ENCODE data around the gene WTAP. TPM values are rescaled to one million over a fixed set of nuclear protein-coding genes. Genes with fewer than 3 reads are reported as not detected.

The WTAP gene
- total and polyA plus RNA-seq, 2 of the 8 experiments (the other 6 are each of a cell fraction or from before 2014, with no cell fraction given): 32.6 to 120 TPM

- Histone ChIP-seq H2BK12ac (ENCODE audit: low read depth, low read length) (no peak overlapping the region), H3K4me3 (ENCODE audit: extremely low read depth in 1 of 4, insufficient read depth in 2 of 4, low read depth in 3 of 4, low read length in 4 of 4) (peak overlapping the region; percentile 78 to 98 (median 82)), H3K14ac (ENCODE audit: insufficient read length) (no peak overlapping the region), H3K27me3 (replicated peaks in 1 of 4; ENCODE audit: control insufficient read depth in 3 of 4, extremely low read depth in 1 of 4, insufficient read depth in 3 of 4, low read length in 3 of 4) (no peaks in the 10 kb centered on the region), H2BK5ac (ENCODE audit: low read depth, low read length) (peak overlapping the region; percentile 99), H4K8ac (ENCODE audit: extremely low read depth, insufficient read depth, low read length) (peak overlapping the region; percentile 100; the same call in 1 of the 2 replicates), H2BK15ac (ENCODE audit: low read length) (no peak overlapping the region), H2AK5ac (ENCODE audit: low read depth, low read length) (no peak overlapping the region), H3K4me1 (replicated peaks in 1 of 4; ENCODE audit: control insufficient read depth in 3 of 4, insufficient read depth in 4 of 4, low read length in 3 of 4) (peaks cover 0 to 5% (median 2%) of the 10 kb centered on the region in 4 experiments; a peak in 3 of 7 replicates), H3K4me2 (ENCODE audit: insufficient read depth in 1 of 2, low read depth in 2 of 2, low read length in 2 of 2) (peak overlapping the region; percentile 42 to 74), H3K79me2 (ENCODE audit: control insufficient read depth in 1 of 2, insufficient read depth in 2 of 2, low read length in 2 of 2) (peaks cover 32 to 87% of the 10 kb centered on the region in 2 experiments), H4K5ac (ENCODE audit: insufficient read length, low read depth, low read length) (peak overlapping the region; percentile 88), H3K4ac (replicated peaks; ENCODE audit: insufficient read length, low read depth, low read length) (peak overlapping the region; percentile 71), H3K36me3 (ENCODE audit: control insufficient read depth in 2 of 4, insufficient read depth in 4 of 4, low read length in 3 of 4) (peaks cover 0 to 11% (median 0%) of the 10 kb centered on the region in 4 experiments; a peak in 2 of 8 replicates), H2BK120ac (replicated peaks; ENCODE audit: low read depth, low read length) (no peak overlapping the region), H2AFZ (ENCODE audit: low read length) (no peak overlapping the region), H3K23ac (ENCODE audit: insufficient read length) (no peak overlapping the region), H3K9me3 (ENCODE audit: insufficient read depth in 2 of 2, low read depth in 1 of 2, low read length in 1 of 2) (no peaks in the 10 kb centered on the region), H3K9ac (replicated peaks in 1 of 4; ENCODE audit: extremely low read depth in 1 of 4, low read depth in 3 of 4, low read length in 3 of 4) (peak overlapping the region; percentile 90 to 99 (median 98)), H3K79me1 (ENCODE audit: low read depth, low read length) (no peaks in the 10 kb centered on the region; the same call in 1 of the 2 replicates), H4K20me1 (replicated peaks in 1 of 2; ENCODE audit: control insufficient read depth in 1 of 2, insufficient read depth in 2 of 2, low read length in 2 of 2) (peaks cover 12 to 15% of the 10 kb centered on the region in 2 experiments), H3K18ac (ENCODE audit: extremely low read depth, low read length) (peak overlapping the region; percentile 86), H3K27ac (ENCODE audit: low read depth, low read length) (peak overlapping the region; percentile 100), H2BK20ac (ENCODE audit: low read length) (no peak overlapping the region), H4K91ac (replicated peaks; ENCODE audit: insufficient read length, low read length) (peak overlapping the region; percentile 1), H3K23me2 (ENCODE audit: low read depth, low read length) (no peaks in the 10 kb centered on the region), H3K56ac (replicated peaks; ENCODE audit: insufficient read length, low read depth, low read length) (peak overlapping the region; percentile 87)
- CTCF ChIA-PET (ENCODE audit: partially characterized antibody): interaction anchor here (1.4 kb wide), 1 partner anchor 35 kb away, joined by 3 read pairs; the partner anchor contains the start of gene ACAT2
- DNase-seq (ENCODE audit: low read depth in 1 of 2, low spot score in 2 of 2): no peak
- FAIRE-seq: no peak
- POLR2A ChIA-PET (ENCODE audit: partially characterized antibody): interaction anchor here (0.6 to 6.7 kb wide), 26 partner anchors 9 to 668 kb away, joined by 3 to 86 read pairs (median 4); partner anchors contain the start of genes ACAT2, MRPL18, SOD2 and TCP1
- 3% methylated on average over 30 of the region's 30 CpGs; no CpG with 5 or more reads in 1 of the 2 experiments for WGBS, 2 experiments (ENCODE audit: extremely low coverage in 1 of 2, insufficient coverage in 1 of 2, insufficient read length in 1 of 2, insufficient replicate concordance in 2 of 2, low coverage in 1 of 2, low lambda C conversion rate in 2 of 2, missing lambda C conversion rate in 1 of 2)
- TF ChIP-seq KDM1A (IDR thresholded peaks at IDR 0.05; ENCODE audit: borderline replicate concordance, low read length) (no peak), BACH1 (IDR thresholded peaks at IDR 0.05; ENCODE audit: low read length) (no peak), CHD1 (IDR thresholded peaks at IDR 0.05; ENCODE audit: low read depth, low read length) (peak; percentile 40; the same call in 1 of the 2 replicates), NANOG (IDR thresholded peaks at IDR 0.05; ENCODE audit: insufficient read depth, low read depth, low read length, poor library complexity, severe bottlenecking) (no peak), SIRT6 (IDR thresholded peaks at IDR 0.05; ENCODE audit: low read length) (no peak), RAD21 (IDR thresholded peaks at IDR 0.05 in 1 of 2, conservative IDR thresholded peaks at IDR 0.05 in 1 of 2; ENCODE audit: low read depth in 2 of 2, low read length in 2 of 2) (no peak), EGR1 (IDR thresholded peaks at IDR 0.05; ENCODE audit: borderline replicate concordance, low read depth, low read length) (no peak), POLR2A (IDR thresholded peaks at IDR 0.05; ENCODE audit: control extremely low read depth in 1 of 2, low read depth in 2 of 2, low read length in 2 of 2) (peak in 1 of 2 experiments; percentile 87; a peak in 1 of 3 replicates), RNF2 (IDR thresholded peaks at IDR 0.05; ENCODE audit: borderline replicate concordance, low read depth, low read length, missing control alignments, poor library complexity, severe bottlenecking) (no peak), YY1 (IDR thresholded peaks at IDR 0.05; ENCODE audit: low read depth, low read length) (peak; percentile 70; the same call in 1 of the 2 replicates), BCL11A (IDR thresholded peaks at IDR 0.05; ENCODE audit: low read depth in 2 of 2, low read length in 2 of 2) (no peak), ASH2L (IDR thresholded peaks at IDR 0.05; ENCODE audit: low read length) (peak; percentile 76)
Observed at GRCh38 chr6:159726255-159726917, 920 bp upstream of the WTAP start.
